AG10803 (cell line): ENCODE measurements around the gene RICTOR.

Source experiments
- DNase-seq: peaks from one replicate; pipeline ENCODE4 v3.0.0; 2010; ENCODE audit warnings: low read depth
- H3K4me3 ChIP-seq: 2 replicates; pipeline ENCODE4 v1.5.1; 2011; ENCODE audit warnings: mild to moderate bottlenecking, low read length, control low read depth
- TF ChIP-seq, protein P1 (sequence below): conservative IDR thresholded peaks from 2 replicates; pipeline ENCODE4 v1.5.1; 2011; ENCODE audit warnings: mild to moderate bottlenecking, low read length, control low read depth, inconsistent platforms

The RICTOR gene

DNA sequence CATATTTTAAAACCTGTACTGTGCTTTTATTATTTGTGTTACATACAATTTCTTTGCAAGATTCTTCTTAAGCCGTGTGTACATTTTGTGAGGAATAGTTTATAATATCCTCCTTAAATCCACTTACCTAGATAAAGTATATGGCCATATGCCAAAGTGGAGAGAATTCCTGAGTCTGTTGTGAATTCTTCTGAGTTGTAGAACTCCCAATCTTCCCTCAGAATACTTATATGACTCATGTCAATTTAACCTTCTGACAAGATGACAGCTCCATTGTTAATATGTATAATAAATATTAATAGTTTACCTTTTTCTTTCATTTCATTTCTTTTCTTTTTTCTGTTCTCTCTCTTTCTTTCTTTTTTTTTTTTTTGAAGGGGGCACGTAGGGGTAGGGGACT lies 6.0 kb upstream of the RICTOR start:
- H3K4me3 ChIP-seq = no peak overlapping the region
- DNase-seq = no peak
- TF ChIP-seq, protein P1, sequence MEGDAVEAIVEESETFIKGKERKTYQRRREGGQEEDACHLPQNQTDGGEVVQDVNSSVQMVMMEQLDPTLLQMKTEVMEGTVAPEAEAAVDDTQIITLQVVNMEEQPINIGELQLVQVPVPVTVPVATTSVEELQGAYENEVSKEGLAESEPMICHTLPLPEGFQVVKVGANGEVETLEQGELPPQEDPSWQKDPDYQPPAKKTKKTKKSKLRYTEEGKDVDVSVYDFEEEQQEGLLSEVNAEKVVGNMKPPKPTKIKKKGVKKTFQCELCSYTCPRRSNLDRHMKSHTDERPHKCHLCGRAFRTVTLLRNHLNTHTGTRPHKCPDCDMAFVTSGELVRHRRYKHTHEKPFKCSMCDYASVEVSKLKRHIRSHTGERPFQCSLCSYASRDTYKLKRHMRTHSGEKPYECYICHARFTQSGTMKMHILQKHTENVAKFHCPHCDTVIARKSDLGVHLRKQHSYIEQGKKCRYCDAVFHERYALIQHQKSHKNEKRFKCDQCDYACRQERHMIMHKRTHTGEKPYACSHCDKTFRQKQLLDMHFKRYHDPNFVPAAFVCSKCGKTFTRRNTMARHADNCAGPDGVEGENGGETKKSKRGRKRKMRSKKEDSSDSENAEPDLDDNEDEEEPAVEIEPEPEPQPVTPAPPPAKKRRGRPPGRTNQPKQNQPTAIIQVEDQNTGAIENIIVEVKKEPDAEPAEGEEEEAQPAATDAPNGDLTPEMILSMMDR = no peak

DNA sequence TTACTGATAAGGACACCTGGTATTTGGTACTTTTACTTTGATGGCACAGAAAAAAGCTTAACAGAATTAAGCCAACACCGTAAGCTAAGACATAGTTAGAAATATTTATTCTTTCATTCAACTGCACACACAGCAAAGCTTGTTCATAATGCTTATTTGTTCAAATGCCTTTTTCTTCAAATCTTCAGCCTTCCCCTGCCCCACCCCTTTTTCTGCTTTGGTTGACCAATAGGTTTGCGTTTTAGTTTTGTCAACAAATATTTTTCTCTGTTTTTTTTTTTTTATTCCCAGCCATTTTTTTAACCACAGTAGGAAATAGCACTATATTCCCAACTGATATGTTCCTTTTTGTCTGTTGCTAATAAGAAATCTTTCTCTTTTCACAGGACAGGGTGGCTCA lies 4.9 kb upstream of the RICTOR start:
- no peak for DNase-seq
- H3K4me3 ChIP-seq = no peak overlapping the region
- TF ChIP-seq, protein P1 = no peak

DNA sequence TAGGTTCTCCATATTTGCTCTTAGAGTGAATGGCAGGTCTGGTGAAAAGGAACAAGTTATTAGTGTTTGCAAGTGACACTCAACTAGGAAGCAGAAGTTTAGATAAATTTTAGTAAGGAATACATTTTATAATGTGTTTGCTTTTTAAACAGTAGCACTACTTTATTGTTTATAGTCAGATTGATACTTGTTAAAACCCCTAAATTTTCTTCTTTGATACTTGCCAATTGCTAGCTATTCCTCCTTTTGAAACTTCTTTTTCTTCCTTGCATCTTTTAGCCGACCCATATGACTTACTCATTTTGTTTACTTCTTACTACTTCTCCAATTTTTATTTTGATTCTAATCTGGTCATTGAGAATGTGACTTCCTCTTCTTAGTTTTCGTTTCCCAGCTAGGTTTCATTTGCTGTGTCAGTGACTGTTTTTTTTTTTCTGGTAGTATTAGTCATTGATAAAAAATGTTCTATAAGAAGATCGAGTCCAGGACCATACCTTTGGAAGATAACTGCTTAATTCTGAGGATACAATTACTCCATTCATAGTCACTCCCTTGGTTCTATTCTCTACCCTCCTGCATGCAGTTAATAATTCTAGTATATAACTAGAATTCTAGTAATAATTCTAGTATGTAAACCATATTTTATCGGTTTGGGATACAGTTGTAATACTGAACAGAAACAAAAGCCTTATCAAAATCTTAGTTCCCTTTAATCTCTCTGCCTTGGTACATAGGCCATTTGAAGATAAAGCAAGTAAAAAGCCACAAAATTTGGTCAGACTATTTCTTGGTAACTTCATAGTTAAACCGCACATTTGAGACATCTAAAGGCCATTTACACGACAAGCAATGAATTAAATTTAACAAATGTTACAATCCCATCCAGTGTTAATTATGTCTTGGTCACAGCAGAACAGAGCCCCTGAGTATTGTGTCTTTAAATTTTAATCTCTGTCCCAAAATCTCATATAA lies 2.8 kb upstream of the RICTOR start:
- TF ChIP-seq, protein P1 = no peak
- no peak overlapping the region for H3K4me3 ChIP-seq
- DNase-seq = peak; percentile 13

DNA sequence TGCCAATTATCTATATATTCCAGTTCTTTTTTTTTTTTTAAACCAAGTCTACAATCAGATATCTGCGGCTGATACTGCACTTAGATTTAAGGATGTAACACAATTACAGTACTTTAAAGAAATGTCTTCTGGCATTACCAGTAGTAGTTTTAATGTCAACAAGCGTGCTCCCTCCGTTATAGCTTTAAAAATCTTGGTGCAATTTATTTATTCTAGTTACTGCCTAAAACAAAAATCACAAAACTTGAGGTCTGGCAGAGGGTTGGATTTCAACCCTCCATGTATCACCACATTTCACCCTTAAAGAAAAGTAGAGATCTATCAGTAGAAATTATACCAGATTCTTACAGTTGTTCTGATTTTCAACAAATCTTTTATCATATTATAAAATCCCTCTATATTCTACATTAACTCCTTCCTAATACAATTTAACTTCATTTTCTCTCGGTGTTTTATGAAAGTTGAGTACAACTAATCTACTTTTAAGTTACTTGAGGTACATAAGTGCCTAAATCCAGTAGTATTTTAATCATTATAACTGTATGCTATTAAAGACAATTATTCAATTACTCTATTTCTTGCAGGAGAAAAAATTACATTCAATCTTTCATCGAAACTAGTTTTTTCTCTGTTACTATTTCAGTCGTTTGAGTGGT lies 2.0 kb upstream of the RICTOR start:
- DNase-seq = no peak
- H3K4me3 ChIP-seq = no peak overlapping the region
- TF ChIP-seq, protein P1 = no peak

DNA sequence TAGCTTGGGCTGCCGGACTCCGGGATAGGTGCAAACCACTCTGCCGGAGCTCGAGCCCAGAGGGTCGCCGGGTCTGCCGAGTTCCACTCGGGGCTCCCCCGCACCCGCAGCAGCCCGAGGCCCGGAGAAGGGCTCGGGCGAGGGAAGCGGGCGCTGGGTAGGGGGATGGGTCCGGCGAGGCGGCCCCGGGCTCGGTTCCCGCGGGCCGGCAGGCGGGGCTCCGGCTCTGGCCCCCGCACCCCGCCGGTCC lies 507 bp downstream of the RICTOR start:
- peak overlapping the region; percentile 85 for H3K4me3 ChIP-seq
- DNase-seq = no peak
- TF ChIP-seq, protein P1 = no peak

DNA sequence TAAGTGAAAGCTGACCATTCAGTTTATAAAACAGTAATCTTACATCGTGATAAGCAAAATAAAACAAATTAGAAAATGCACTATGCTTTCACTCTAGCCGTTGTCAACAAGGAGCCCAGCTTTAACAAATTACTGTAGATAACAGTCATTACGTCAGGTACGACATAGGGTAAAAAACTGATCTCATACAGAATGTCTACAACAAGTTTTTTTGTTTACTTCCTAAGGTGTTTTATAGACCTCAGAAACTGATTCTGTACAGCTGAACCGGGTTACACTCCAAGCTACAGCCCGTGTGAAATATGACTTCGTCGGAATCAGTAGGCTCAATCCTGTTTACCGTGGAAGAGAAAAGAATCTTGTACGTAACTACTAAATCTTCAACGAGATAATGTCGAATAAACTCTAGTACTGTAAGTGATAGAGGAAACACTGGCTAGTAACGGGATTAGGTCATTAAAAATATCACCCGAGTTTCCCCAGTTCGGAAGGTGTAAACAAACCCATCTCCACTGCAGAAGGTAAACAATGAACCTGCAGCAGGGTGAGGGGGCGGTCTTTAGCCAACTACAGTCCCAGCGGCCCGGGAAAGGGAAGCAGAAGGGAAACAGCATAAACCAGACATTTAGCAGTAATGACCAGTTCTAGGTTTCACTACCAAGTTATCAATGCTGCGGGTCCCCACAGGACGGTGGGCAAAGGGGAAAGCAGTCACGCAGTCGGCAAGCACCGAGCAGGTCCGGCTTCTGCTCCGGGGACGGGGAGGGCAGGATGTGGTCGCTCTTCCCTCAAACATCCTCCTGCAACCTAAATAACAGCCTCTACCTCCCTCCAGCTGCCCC lies 1.1 kb downstream of the RICTOR start:
- peak overlapping the region; percentile 85 for H3K4me3 ChIP-seq
- DNase-seq = peak; percentile 33
- TF ChIP-seq, protein P1 = no peak
